ENCODE results near the gene DISC1. TPM values are rescaled to one million over a fixed set of nuclear protein-coding genes. Genes with fewer than 3 reads are reported as not detected.

Gene DISC1
- total RNA-seq, 2 donors from 2014 or later, result 2.3 to 7.0 TPM

DNA sequence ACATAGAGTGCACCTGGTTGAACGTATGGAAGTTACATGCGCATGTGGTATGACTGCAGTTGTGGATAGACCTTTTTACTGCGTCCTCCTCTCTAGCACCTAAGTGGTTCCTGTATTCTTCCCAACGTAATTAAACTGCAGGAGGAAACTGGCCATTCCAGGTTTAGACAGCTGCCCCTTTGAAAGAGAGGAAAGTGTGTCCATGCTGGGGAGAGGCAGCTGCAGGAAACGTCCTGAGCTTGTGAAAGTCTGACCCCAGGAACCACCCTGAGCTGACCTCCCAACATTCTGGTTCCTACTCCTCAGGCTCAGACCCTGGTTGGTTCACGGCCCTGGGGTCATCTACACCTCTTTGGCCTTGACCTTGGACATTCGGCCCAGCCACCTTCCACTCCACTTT lies 309.3 kb downstream of the DISC1 start:
- WGBS, 2 donors, result 54 to 56% methylated on average over 7 of the region's 7 CpGs
- peaks cover 0 to 5% of the 10 kb centered on the region in 2 donors for H3K27me3 ChIP-seq
- H3K9me3 ChIP-seq, result peaks cover 0 to 11% (median 0%) of the 10 kb centered on the region in 3 donors
- intact Hi-C loops (cut with DNase I), result no loop called here
- H3K36me3 ChIP-seq (replicated peaks in 1 of 2; ENCODE audit: insufficient read depth in 1 of 2, low read depth in 2 of 2), result no peaks in the 10 kb centered on the region
- no peak overlapping the region for H3K27ac ChIP-seq
- peaks cover 20% of the 10 kb centered on the region for H3K4me1 ChIP-seq
- no peak overlapping the region for H3K4me3 ChIP-seq
- DNase-seq (no peak), ATAC-seq (no peak)
- TF ChIP-seq POLR2A (IDR thresholded peaks at IDR 0.05), result no peak
- TF ChIP-seq, protein P1, sequence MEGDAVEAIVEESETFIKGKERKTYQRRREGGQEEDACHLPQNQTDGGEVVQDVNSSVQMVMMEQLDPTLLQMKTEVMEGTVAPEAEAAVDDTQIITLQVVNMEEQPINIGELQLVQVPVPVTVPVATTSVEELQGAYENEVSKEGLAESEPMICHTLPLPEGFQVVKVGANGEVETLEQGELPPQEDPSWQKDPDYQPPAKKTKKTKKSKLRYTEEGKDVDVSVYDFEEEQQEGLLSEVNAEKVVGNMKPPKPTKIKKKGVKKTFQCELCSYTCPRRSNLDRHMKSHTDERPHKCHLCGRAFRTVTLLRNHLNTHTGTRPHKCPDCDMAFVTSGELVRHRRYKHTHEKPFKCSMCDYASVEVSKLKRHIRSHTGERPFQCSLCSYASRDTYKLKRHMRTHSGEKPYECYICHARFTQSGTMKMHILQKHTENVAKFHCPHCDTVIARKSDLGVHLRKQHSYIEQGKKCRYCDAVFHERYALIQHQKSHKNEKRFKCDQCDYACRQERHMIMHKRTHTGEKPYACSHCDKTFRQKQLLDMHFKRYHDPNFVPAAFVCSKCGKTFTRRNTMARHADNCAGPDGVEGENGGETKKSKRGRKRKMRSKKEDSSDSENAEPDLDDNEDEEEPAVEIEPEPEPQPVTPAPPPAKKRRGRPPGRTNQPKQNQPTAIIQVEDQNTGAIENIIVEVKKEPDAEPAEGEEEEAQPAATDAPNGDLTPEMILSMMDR (IDR thresholded peaks at IDR 0.05), result no peak

DNA sequence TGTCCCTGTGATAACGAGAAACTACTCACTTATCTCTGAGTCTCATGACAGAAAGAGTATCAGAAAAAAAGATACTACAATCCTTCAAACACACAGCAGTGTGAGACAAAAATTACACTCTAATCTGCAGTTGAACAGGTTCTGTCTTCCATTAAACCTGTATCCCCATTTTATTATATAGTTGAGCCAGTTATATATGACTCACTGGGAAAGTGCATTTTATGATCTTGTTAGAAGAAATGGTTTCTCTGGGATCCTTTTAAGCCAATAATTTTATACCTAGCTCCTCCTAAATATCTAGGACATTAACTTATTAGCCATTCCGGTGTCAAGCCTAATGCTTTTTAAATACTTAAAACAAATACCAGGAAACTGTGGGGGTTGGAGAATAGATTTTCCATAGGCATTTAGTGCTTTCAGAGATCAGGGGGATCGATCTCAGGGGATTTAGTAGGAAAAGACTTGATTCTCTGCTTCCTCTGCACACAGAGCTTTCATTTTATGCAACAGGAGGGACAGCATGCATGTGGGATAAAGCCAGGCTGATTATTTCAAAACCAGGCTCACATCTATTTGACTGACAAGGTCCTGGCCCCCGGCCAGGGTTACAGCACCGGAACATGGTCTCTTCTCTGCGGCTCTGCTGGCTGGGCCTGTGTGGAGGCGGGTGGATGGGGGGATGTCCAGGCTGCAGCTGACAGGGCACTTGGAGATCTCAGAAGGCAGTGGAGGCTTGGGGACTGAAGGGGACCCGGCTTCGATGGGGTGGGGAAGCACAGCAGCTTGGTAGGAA lies 310.6 kb downstream of the DISC1 start:
- H3K4me3 ChIP-seq, result no peak overlapping the region
- H3K27me3 ChIP-seq, result peaks cover 0 to 5% of the 10 kb centered on the region in 2 donors
- H3K4me1 ChIP-seq, result peaks cover 20% of the 10 kb centered on the region
- ATAC-seq (no peak), DNase-seq (peak; percentile 20 to 62 (median 39))
- H3K36me3 ChIP-seq (replicated peaks in 1 of 2; ENCODE audit: insufficient read depth in 1 of 2, low read depth in 2 of 2), result no peaks in the 10 kb centered on the region
- no peak overlapping the region for H3K27ac ChIP-seq
- WGBS, 2 donors, result 17 to 18% methylated on average over 8 to 9 of the region's 9 CpGs
- TF ChIP-seq, protein P1 (IDR thresholded peaks at IDR 0.05), result no peak
- peaks cover 0 to 5% (median 0%) of the 10 kb centered on the region in 3 donors for H3K9me3 ChIP-seq
- intact Hi-C loops (cut with DNase I), result no loop called here

DNA sequence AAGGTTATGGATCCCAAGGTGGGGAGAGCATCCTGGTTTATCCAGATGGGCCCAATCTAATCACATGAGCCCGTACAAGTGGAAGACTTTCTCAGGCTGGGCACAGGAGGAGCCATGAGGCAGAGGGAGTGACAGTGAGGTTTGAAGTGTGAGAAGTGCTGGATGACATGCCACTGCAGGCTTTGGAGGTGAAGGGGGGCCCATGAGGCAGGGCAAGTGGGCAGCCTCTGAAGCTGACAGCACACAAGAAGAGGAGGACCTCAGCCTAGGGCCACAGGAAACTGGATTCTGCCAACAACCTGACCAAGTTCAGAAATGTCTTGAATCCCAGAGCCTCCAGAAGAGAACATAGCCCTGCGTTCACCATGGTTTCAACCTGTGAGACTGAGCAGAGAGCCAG lies 311.6 kb downstream of the DISC1 start:
- no peak overlapping the region for H3K27ac ChIP-seq
- intact Hi-C loops (cut with DNase I), result no loop called here
- no peaks in the 10 kb centered on the region for H3K9me3 ChIP-seq
- peaks cover 0 to 5% of the 10 kb centered on the region in 2 donors for H3K27me3 ChIP-seq
- TF ChIP-seq, protein P1 (IDR thresholded peaks at IDR 0.05), result no peak
- TF ChIP-seq POLR2A (IDR thresholded peaks at IDR 0.05), result no peak
- ATAC-seq (no peak), DNase-seq (no peak)
- no peaks in the 10 kb centered on the region for H3K36me3 ChIP-seq (replicated peaks in 1 of 2; ENCODE audit: insufficient read depth in 1 of 2, low read depth in 2 of 2)
- H3K4me1 ChIP-seq, result peaks cover 20% of the 10 kb centered on the region
- WGBS, 2 donors, result 93 to 95% methylated on average over 2 of the region's 2 CpGs
- H3K4me3 ChIP-seq, result no peak overlapping the region

DNA sequence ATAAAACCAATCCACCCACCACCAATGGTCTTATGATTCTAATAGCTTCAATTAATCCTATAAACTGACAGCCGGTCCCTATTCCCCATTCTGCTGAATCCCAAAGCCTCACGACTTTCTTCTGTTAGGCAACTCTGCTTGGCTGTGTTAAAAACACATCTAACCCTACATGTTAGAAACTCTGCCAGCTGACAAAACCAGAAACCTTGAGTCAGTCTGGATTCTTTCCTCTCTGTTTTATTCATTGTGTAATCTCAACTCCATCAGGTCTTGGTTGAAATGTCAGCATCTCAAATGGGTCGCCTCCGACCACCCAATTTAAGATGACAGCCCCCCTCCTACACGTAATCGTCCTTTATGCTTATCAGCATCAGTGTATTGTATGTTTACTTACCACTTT lies 312.1 kb downstream of the DISC1 start:
- Histone ChIP-seq H3K4me3 (no peak overlapping the region), H3K9me3 (no peaks in the 10 kb centered on the region), H3K4me1 (peaks cover 20% of the 10 kb centered on the region), H3K27ac (no peak overlapping the region), H3K27me3 (peaks cover 0 to 5% of the 10 kb centered on the region in 2 donors), H3K36me3 (replicated peaks in 1 of 2; ENCODE audit: insufficient read depth in 1 of 2, low read depth in 2 of 2) (no peaks in the 10 kb centered on the region)
- DNase-seq (no peak), ATAC-seq (no peak)
- TF ChIP-seq POLR2A (IDR thresholded peaks at IDR 0.05), result no peak
- TF ChIP-seq, protein P1 (IDR thresholded peaks at IDR 0.05), result no peak
- intact Hi-C loops (cut with DNase I), result no loop called here
- WGBS, 2 donors, result 70 to 80% methylated on average over 6 of the region's 6 CpGs

DNA sequence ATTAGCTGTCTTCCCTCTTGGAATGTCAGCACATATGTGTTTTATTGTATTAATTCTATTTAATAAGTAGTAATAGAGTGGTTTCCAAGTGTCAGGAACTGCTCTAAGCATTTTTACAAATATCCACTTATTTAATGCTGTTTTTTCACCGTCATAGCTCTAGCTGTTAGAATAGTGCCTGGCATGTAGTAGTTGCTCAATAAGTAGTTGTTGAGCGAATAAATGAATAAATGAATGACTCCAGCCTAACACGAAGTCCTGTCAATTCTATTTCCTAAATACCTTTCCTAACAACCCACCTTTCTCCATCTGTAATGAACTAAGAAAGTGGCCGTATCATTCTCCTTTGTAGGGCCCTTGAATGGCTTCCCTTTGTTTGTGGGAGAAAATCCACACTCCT lies 312.5 kb downstream of the DISC1 start:
- Histone ChIP-seq H3K27me3 (peaks cover 0 to 5% of the 10 kb centered on the region in 2 donors), H3K36me3 (replicated peaks in 1 of 2; ENCODE audit: insufficient read depth in 1 of 2, low read depth in 2 of 2) (no peaks in the 10 kb centered on the region), H3K9me3 (no peaks in the 10 kb centered on the region), H3K4me1 (peaks cover 16% of the 10 kb centered on the region), H3K4me3 (no peak overlapping the region), H3K27ac (no peak overlapping the region)
- intact Hi-C loops (cut with DNase I), result no loop called here
- TF ChIP-seq, protein P1 (IDR thresholded peaks at IDR 0.05), result no peak
- no peak for TF ChIP-seq POLR2A (IDR thresholded peaks at IDR 0.05)
- DNase-seq (no peak), ATAC-seq (no peak)
- whole genome bisulfite sequencing, 2 donors, result 85 to 87% methylated on average over 4 of the region's 4 CpGs
